Ectodermal cell (in vitro differentiated cells): Measurements from ENCODE around the gene SPTSSB.

Source experiments
- H3K27ac ChIP-seq: 2 replicates; pipeline ENCODE4 v1.7.0; 2013; ENCODE audit warnings: mild to moderate bottlenecking, low read depth, low read length; ENCODE audit not compliant: insufficient read depth, poor library complexity, severe bottlenecking
- H3K27me3 ChIP-seq: 2 replicates; pipeline ENCODE4 v1.7.0; 2013; ENCODE audit warnings: mild to moderate bottlenecking, low read length; ENCODE audit not compliant: insufficient read depth, control insufficient read depth, poor library complexity, severe bottlenecking
- H3K36me3 ChIP-seq: one replicate; pipeline ENCODE4 v1.7.0; 2013; ENCODE audit warnings: low read length; ENCODE audit not compliant: control insufficient read depth, insufficient read depth
- H3K4me1 ChIP-seq: one replicate; pipeline ENCODE4 v1.7.0; 2013; ENCODE audit warnings: low read length; ENCODE audit not compliant: control insufficient read depth, insufficient read depth
- H3K4me3 ChIP-seq: 2 replicates; pipeline ENCODE4 v1.7.0; 2013; ENCODE audit warnings: low read depth, low read length, control low read depth; ENCODE audit not compliant: insufficient read depth
- H3K9me3 ChIP-seq: 2 replicates; pipeline ENCODE4 v1.7.0; 2013; ENCODE audit warnings: mild to moderate bottlenecking, low read length, moderate library complexity; ENCODE audit not compliant: control insufficient read depth
- WGBS, 2 experiments: methylation state at CpG; one replicate each; pipeline ENCODE4 v1.1.7; 2013; ENCODE audit warnings: missing lambda C conversion rate in 2 of 2; 5-methylcytosine and 5-hydroxymethylcytosine counted together

SPTSSB gene

GRCh38 chr3:161355508-161355907 is 15.8 kb downstream of the SPTSSB start:
- no peaks in the 10 kb centered on the region for H3K4me1 ChIP-seq

GRCh38 chr3:161354554-161354953 is 16.8 kb downstream of the SPTSSB start:
- no peaks in the 10 kb centered on the region for H3K4me1 ChIP-seq
- H3K9me3 ChIP-seq, result no peaks in the 10 kb centered on the region
- no peaks in the 10 kb centered on the region for H3K36me3 ChIP-seq
- WGBS, 2 experiments, result 89 to 92% methylated on average over 1 of the region's 2 CpGs
- H3K4me3 ChIP-seq, result no peak overlapping the region
- H3K27ac ChIP-seq, result no peak overlapping the region
- H3K27me3 ChIP-seq, result no peaks in the 10 kb centered on the region

More at GRCh38 chr3:161355508-161355907, 15.8 kb downstream of the SPTSSB start:
- no peak overlapping the region for H3K4me3 ChIP-seq
- no peaks in the 10 kb centered on the region for H3K27me3 ChIP-seq
- no peak overlapping the region for H3K27ac ChIP-seq
- H3K36me3 ChIP-seq, result no peaks in the 10 kb centered on the region
- WGBS, 2 experiments, result 80 to 100% methylated on average over 1 of the region's 1 CpG
- H3K9me3 ChIP-seq, result no peaks in the 10 kb centered on the region

- 89 to 100% methylated on average over 1 of the region's 1 CpG for WGBS, 2 experiments
- H3K9me3 ChIP-seq, result no peaks in the 10 kb centered on the region
- H3K4me1 ChIP-seq, result no peaks in the 10 kb centered on the region
- H3K27me3 ChIP-seq, result no peaks in the 10 kb centered on the region
- H3K36me3 ChIP-seq, result no peaks in the 10 kb centered on the region
- H3K4me3 ChIP-seq, result no peak overlapping the region
- H3K27ac ChIP-seq, result no peak overlapping the region
Measured at GRCh38 chr3:161351330-161351729, 20.0 kb downstream of the SPTSSB start.

- H3K27me3 ChIP-seq, result no peaks in the 10 kb centered on the region
- no peaks in the 10 kb centered on the region for H3K9me3 ChIP-seq
Measured at GRCh38 chr3:161350916-161351315, 20.4 kb downstream of the SPTSSB start.

GRCh38 chr3:161349529-161350312 is 21.6 kb downstream of the SPTSSB start:
- Histone ChIP-seq H3K27ac (no peak overlapping the region), H3K36me3 (no peaks in the 10 kb centered on the region), H3K4me1 (no peaks in the 10 kb centered on the region), H3K4me3 (no peak overlapping the region), H3K9me3 (no peaks in the 10 kb centered on the region), H3K27me3 (no peaks in the 10 kb centered on the region)
- WGBS, 2 experiments, result 86 to 91% methylated on average over 5 to 7 of the region's 7 CpGs

More at GRCh38 chr3:161350916-161351315, 20.4 kb downstream of the SPTSSB start:
- no peaks in the 10 kb centered on the region for H3K4me1 ChIP-seq
- H3K4me3 ChIP-seq, result no peak overlapping the region
- no peaks in the 10 kb centered on the region for H3K36me3 ChIP-seq
- H3K27ac ChIP-seq, result no peak overlapping the region

GRCh38 chr3:161348796-161349400 is 22.4 kb downstream of the SPTSSB start:
- H3K4me3 ChIP-seq, result no peak overlapping the region
- no peak overlapping the region for H3K27ac ChIP-seq
- WGBS, 2 experiments, result 98% methylated on average over 2 of the region's 2 CpGs

GRCh38 chr3:161347726-161348125 is 23.6 kb downstream of the SPTSSB start:
- Histone ChIP-seq H3K4me1 (no peaks in the 10 kb centered on the region), H3K9me3 (no peaks in the 10 kb centered on the region), H3K27me3 (no peaks in the 10 kb centered on the region), H3K27ac (no peak overlapping the region), H3K4me3 (no peak overlapping the region), H3K36me3 (no peaks in the 10 kb centered on the region)
- WGBS, 2 experiments, result 91 to 99% methylated on average over 5 of the region's 5 CpGs

More at GRCh38 chr3:161348796-161349400, 22.4 kb downstream of the SPTSSB start:
- H3K4me1 ChIP-seq, result no peaks in the 10 kb centered on the region
- H3K9me3 ChIP-seq, result no peaks in the 10 kb centered on the region
- H3K36me3 ChIP-seq, result no peaks in the 10 kb centered on the region
- no peaks in the 10 kb centered on the region for H3K27me3 ChIP-seq

GRCh38 chr3:161345023-161345422 is 26.3 kb downstream of the SPTSSB start:
- WGBS, 2 experiments, result 91 to 92% methylated on average over 1 of the region's 2 CpGs
- Histone ChIP-seq H3K27ac (no peak overlapping the region), H3K27me3 (no peaks in the 10 kb centered on the region), H3K4me1 (no peaks in the 10 kb centered on the region), H3K4me3 (no peak overlapping the region), H3K9me3 (no peaks in the 10 kb centered on the region), H3K36me3 (no peaks in the 10 kb centered on the region)

- WGBS, 2 experiments, result 89 to 97% methylated on average over 1 of the region's 1 CpG
Measured at GRCh38 chr3:161343986-161344385, 27.3 kb downstream of the SPTSSB start.

GRCh38 chr3:161343540-161343939 is 27.8 kb downstream of the SPTSSB start:
- no peak overlapping the region for H3K27ac ChIP-seq
- H3K4me1 ChIP-seq, result no peaks in the 10 kb centered on the region
- 90 to 97% methylated on average over 3 of the region's 3 CpGs for WGBS, 2 experiments
- H3K27me3 ChIP-seq, result no peaks in the 10 kb centered on the region
- no peak overlapping the region for H3K4me3 ChIP-seq
- H3K9me3 ChIP-seq, result no peaks in the 10 kb centered on the region
- no peaks in the 10 kb centered on the region for H3K36me3 ChIP-seq

More at GRCh38 chr3:161343986-161344385, 27.3 kb downstream of the SPTSSB start:
- Histone ChIP-seq H3K36me3 (no peaks in the 10 kb centered on the region), H3K27me3 (no peaks in the 10 kb centered on the region), H3K4me1 (no peaks in the 10 kb centered on the region), H3K27ac (no peak overlapping the region), H3K4me3 (no peak overlapping the region), H3K9me3 (no peaks in the 10 kb centered on the region)
